ENCODE measurements around the gene PHF21A. TPM values are rescaled to one million over a fixed set of nuclear protein-coding genes. Genes with fewer than 3 reads are reported as not detected.

PHF21A gene
- total RNA-seq, 4 donors from 2014 or later, result 30.4 to 58.5 (median 49.4) TPM

DNA sequence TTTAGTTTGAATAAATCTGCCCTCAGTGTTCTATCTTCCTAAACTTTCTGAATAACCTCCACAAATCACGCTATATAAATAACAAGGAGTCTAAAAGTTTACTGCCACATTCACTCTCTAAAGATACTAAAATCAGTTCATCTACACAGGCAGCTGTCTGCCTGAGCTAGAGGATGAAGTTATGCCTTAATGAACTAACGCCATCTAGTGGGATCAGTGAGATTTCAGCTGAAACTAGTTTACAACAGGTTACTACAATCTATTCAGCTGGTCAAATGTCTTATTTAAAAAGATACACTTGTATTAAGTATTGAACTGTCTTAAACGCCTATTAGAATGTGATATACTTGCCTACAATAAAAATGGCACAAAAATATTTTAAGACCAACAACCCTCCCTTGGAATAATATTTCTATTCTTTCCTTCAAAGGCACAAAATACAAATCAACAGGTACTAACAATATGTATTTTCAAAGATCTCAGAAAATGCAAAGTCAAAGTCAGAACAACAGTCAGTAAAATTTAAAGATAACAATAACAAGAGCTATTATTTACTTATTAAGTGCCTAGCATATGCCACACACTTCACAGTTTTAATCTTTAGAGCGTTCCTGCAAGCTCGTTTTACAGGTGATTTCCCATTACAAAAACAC lies 114.7 kb downstream of the PHF21A start:
- no peak overlapping the region for H3K4me3 ChIP-seq
- H3K27me3 ChIP-seq, result no peaks in the 10 kb centered on the region
- peak in 1 of 2 donors; percentile 78 for DNase-seq (ENCODE audit: low spot score in 2 of 2)
- H3K4me1 ChIP-seq, result peaks cover 0 to 53% (median 12%) of the 10 kb centered on the region in 4 donors
- no peaks in the 10 kb centered on the region for H3K9me3 ChIP-seq
- H3K27ac ChIP-seq, result no peak overlapping the region
- WGBS, 2 donors, result 38 to 39% methylated on average over 5 of the region's 5 CpGs
- no peaks in the 10 kb centered on the region for H3K36me3 ChIP-seq
- no peak for TF ChIP-seq EP300 (IDR thresholded peaks at IDR 0.05)
- no peak for TF ChIP-seq POLR2A (IDR thresholded peaks at IDR 0.05)
- TF ChIP-seq, protein P1, sequence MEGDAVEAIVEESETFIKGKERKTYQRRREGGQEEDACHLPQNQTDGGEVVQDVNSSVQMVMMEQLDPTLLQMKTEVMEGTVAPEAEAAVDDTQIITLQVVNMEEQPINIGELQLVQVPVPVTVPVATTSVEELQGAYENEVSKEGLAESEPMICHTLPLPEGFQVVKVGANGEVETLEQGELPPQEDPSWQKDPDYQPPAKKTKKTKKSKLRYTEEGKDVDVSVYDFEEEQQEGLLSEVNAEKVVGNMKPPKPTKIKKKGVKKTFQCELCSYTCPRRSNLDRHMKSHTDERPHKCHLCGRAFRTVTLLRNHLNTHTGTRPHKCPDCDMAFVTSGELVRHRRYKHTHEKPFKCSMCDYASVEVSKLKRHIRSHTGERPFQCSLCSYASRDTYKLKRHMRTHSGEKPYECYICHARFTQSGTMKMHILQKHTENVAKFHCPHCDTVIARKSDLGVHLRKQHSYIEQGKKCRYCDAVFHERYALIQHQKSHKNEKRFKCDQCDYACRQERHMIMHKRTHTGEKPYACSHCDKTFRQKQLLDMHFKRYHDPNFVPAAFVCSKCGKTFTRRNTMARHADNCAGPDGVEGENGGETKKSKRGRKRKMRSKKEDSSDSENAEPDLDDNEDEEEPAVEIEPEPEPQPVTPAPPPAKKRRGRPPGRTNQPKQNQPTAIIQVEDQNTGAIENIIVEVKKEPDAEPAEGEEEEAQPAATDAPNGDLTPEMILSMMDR (IDR thresholded peaks at IDR 0.05), result peak; percentile 67 to 79 (median 71)

DNA sequence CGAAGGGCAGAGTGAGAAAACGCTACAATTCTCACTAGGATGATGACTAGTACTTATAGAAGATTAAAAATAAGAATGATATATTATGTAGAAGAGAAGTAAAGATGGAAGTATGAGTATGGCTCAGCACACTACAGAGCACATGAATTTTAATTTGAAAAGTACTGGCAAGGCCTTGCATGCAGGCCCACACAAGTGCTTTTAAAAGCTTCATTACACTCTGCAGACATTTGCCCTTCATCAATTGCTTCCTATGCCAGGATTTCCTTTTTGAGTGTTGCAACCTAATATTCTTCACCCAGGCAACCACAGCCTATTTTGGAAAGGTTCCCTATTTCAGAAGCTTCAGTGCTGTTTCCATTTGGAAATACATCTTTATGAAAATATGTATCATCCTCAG lies 117.7 kb downstream of the PHF21A start:
- H3K36me3 ChIP-seq, result no peaks in the 10 kb centered on the region
- H3K4me3 ChIP-seq, result no peak overlapping the region
- TF ChIP-seq EP300 (IDR thresholded peaks at IDR 0.05), result no peak
- TF ChIP-seq POLR2A (IDR thresholded peaks at IDR 0.05), result no peak
- TF ChIP-seq, protein P1 (IDR thresholded peaks at IDR 0.05), result no peak
- H3K27ac ChIP-seq, result no peak overlapping the region
- DNase-seq (ENCODE audit: low spot score in 2 of 2), result no peak
- H3K27me3 ChIP-seq, result no peaks in the 10 kb centered on the region
- WGBS, 2 donors, result 70 to 77% methylated on average over 2 of the region's 2 CpGs
- H3K9me3 ChIP-seq, result no peaks in the 10 kb centered on the region
- peaks cover 0 to 44% (median 11%) of the 10 kb centered on the region in 4 donors for H3K4me1 ChIP-seq

GRCh38 chr11:46002189-46002588 lies 119.1 kb downstream of the PHF21A start:
- H3K4me1 ChIP-seq, result peaks cover 0 to 48% (median 11%) of the 10 kb centered on the region in 4 donors
- no peaks in the 10 kb centered on the region for H3K36me3 ChIP-seq
- H3K4me3 ChIP-seq, result no peak overlapping the region
- no peak for DNase-seq (ENCODE audit: low spot score in 2 of 2)
- no peaks in the 10 kb centered on the region for H3K27me3 ChIP-seq
- H3K27ac ChIP-seq, result no peak overlapping the region
- no peaks in the 10 kb centered on the region for H3K9me3 ChIP-seq
- TF ChIP-seq, protein P1 (IDR thresholded peaks at IDR 0.05), result no peak
- TF ChIP-seq EP300 (IDR thresholded peaks at IDR 0.05) (no peak), POLR2A (IDR thresholded peaks at IDR 0.05) (no peak)

DNA sequence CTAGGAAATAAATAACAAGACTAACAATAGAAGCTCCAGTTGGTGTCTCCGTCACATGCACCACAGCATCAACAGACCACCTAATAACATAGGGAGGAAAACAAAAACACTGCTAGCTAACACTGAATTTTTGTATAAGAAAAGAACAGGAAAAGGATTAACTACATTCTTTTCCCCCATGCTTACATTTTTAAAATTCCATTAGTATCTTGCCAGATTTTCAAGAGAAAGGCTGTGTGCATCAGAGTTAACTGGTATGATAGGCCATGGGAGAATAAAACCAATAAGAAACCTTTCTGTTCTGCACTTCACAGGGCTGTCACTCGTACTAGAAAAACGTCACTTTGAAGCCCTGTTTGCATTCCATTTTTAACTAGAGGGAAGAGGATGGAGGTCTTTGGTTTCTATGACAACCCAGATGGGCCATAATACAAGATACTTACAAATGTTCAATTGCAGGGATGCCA lies 119.8 kb downstream of the PHF21A start:
- 32 to 40% methylated on average over 3 of the region's 3 CpGs for WGBS, 2 donors
- no peak for DNase-seq (ENCODE audit: low spot score in 2 of 2)
- no peaks in the 10 kb centered on the region for H3K27me3 ChIP-seq
- peaks cover 0 to 48% (median 11%) of the 10 kb centered on the region in 4 donors for H3K4me1 ChIP-seq
- H3K27ac ChIP-seq, result no peak overlapping the region
- H3K4me3 ChIP-seq, result no peak overlapping the region
- H3K9me3 ChIP-seq, result no peaks in the 10 kb centered on the region
- TF ChIP-seq POLR2A (IDR thresholded peaks at IDR 0.05) (no peak), EP300 (IDR thresholded peaks at IDR 0.05) (no peak)
- H3K36me3 ChIP-seq, result no peaks in the 10 kb centered on the region

- Histone ChIP-seq H3K36me3 (no peaks in the 10 kb centered on the region), H3K27me3 (no peaks in the 10 kb centered on the region), H3K27ac (no peak overlapping the region), H3K4me3 (no peak overlapping the region), H3K4me1 (peaks cover 0 to 53% (median 16%) of the 10 kb centered on the region in 4 donors), H3K9me3 (no peaks in the 10 kb centered on the region)
- 66 to 68% methylated on average over 4 of the region's 4 CpGs for WGBS, 2 donors
- no peak for DNase-seq (ENCODE audit: low spot score in 2 of 2)
- TF ChIP-seq, protein P1 (IDR thresholded peaks at IDR 0.05), result no peak
These were observed 123.7 kb downstream of the PHF21A start for GRCh38 chr11:45997599-45997998.
